ENCODE measurements around the gene LPCAT1. TPM values are rescaled to one million over a fixed set of nuclear protein-coding genes. Genes with fewer than 3 reads are reported as not detected.
"Not testable (repeated sequence)": the region's sequence is repeated elsewhere in the genome, so short reads cannot be mapped to it uniquely, and the experiment has no call there.

The LPCAT1 gene
- total RNA-seq, 1 donor from 2014 or later: 37.9 TPM

DNA sequence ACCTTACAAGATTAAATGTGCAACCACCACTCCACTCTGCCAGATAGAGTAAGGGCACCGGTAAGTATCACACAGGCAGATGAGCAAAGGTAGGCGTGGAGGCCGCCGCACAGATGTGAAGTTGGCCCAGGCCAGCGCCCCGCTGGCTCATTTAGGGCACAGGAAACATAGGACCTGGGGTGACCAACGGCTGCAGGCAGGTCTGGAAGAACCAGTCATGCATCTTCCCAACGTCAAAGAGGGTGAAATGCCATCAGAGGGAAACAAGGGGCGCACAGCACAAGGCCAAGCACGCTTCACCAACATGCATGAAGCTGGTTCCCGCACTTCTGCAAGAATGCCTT is 46.8 kb downstream of the LPCAT1 start:
- no peaks in the 10 kb centered on the region for H3K9me3 Mint-ChIP-seq (ENCODE audit: unreplicated experiment)
- H3K4me1 Mint-ChIP-seq (ENCODE audit: unreplicated experiment): no peaks in the 10 kb centered on the region
- peaks cover 20% of the 10 kb centered on the region for H3K36me3 Mint-ChIP-seq (ENCODE audit: unreplicated experiment)
- TF ChIP-seq, protein P1, sequence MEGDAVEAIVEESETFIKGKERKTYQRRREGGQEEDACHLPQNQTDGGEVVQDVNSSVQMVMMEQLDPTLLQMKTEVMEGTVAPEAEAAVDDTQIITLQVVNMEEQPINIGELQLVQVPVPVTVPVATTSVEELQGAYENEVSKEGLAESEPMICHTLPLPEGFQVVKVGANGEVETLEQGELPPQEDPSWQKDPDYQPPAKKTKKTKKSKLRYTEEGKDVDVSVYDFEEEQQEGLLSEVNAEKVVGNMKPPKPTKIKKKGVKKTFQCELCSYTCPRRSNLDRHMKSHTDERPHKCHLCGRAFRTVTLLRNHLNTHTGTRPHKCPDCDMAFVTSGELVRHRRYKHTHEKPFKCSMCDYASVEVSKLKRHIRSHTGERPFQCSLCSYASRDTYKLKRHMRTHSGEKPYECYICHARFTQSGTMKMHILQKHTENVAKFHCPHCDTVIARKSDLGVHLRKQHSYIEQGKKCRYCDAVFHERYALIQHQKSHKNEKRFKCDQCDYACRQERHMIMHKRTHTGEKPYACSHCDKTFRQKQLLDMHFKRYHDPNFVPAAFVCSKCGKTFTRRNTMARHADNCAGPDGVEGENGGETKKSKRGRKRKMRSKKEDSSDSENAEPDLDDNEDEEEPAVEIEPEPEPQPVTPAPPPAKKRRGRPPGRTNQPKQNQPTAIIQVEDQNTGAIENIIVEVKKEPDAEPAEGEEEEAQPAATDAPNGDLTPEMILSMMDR (IDR thresholded peaks at IDR 0.05): no peak
- H3K27me3 Mint-ChIP-seq (ENCODE audit: unreplicated experiment): no peaks in the 10 kb centered on the region
- H3K27ac Mint-ChIP-seq (ENCODE audit: unreplicated experiment): no peak overlapping the region
- H3K4me3 Mint-ChIP-seq (ENCODE audit: unreplicated experiment): no peak overlapping the region
- DNase-seq (ENCODE audit: extremely low spot score, unreplicated experiment): no peak

DNA sequence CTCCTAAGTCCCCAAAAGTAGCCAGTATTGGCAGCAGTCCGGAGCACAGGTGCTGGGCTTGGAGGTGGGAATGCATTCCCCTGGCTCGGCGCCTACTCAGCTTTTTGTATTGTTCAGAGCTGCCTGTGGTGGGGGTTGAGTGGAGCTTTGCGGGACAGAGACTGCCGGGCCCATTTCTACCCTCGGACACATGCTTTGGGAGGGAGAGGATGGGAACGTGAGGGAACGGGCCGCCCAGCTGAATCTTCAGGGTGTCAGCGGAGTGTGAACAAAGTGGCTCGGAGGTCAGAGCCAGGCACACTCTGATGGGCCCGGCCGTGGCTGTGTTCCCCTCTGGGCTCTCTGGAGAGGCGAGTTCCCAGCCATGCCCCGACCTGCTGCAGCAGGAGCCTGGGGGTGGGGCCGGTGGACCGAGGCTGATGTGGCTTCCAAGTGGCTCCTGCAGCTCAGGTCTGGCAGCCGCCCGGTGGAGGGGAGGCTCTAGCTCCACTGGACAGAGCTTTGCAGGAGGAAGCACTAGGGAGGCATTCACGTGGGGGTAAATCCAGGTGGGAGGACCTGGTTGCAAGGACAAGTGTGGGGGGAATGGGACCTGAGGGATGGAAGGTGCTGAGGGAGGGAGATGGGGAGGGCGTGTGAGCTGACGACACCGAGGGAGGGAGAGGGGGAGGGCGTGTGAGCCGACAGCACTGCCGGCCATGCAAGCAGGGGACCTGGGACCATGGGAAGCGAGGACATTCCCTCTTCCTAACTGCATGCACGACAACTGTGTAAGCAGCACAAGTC is 47.4 kb downstream of the LPCAT1 start:
- Mint-ChIP-seq H3K4me3 (ENCODE audit: unreplicated experiment) (no peak overlapping the region), H3K36me3 (ENCODE audit: unreplicated experiment) (peaks cover 18% of the 10 kb centered on the region), H3K27ac (ENCODE audit: unreplicated experiment) (no peak overlapping the region), H3K4me1 (ENCODE audit: unreplicated experiment) (no peaks in the 10 kb centered on the region), H3K9me3 (ENCODE audit: unreplicated experiment) (no peaks in the 10 kb centered on the region), H3K27me3 (ENCODE audit: unreplicated experiment) (no peaks in the 10 kb centered on the region)
- DNase-seq (ENCODE audit: extremely low spot score, unreplicated experiment): no peak
- TF ChIP-seq, protein P1 (IDR thresholded peaks at IDR 0.05): no peak

DNA sequence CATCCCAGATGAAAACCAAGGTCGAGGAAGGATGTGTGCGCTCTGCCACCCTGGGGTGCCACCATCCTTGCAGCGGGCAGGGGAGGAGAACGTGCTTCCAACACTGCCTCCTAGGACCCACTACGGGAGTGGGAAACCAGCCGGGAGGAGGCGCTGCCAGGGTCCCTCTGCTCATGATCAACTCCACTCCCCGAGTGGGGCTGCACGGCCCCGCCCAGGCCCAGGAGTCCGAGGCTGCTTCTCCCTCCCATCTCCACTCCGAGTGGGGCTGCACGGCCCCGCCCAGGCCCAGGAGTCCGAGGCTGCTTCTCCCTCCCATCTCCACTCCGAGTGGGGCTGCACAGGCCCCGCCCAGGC is 48.2 kb downstream of the LPCAT1 start:
- not testable (repeated sequence) for H3K9me3 Mint-ChIP-seq (ENCODE audit: unreplicated experiment); DNase-seq (ENCODE audit: extremely low spot score, unreplicated experiment); H3K4me1 Mint-ChIP-seq (ENCODE audit: unreplicated experiment); H3K27me3 Mint-ChIP-seq (ENCODE audit: unreplicated experiment); H3K27ac Mint-ChIP-seq (ENCODE audit: unreplicated experiment); H3K4me3 Mint-ChIP-seq (ENCODE audit: unreplicated experiment)
- peaks cover 16% of the 10 kb centered on the region for H3K36me3 Mint-ChIP-seq (ENCODE audit: unreplicated experiment)

DNA sequence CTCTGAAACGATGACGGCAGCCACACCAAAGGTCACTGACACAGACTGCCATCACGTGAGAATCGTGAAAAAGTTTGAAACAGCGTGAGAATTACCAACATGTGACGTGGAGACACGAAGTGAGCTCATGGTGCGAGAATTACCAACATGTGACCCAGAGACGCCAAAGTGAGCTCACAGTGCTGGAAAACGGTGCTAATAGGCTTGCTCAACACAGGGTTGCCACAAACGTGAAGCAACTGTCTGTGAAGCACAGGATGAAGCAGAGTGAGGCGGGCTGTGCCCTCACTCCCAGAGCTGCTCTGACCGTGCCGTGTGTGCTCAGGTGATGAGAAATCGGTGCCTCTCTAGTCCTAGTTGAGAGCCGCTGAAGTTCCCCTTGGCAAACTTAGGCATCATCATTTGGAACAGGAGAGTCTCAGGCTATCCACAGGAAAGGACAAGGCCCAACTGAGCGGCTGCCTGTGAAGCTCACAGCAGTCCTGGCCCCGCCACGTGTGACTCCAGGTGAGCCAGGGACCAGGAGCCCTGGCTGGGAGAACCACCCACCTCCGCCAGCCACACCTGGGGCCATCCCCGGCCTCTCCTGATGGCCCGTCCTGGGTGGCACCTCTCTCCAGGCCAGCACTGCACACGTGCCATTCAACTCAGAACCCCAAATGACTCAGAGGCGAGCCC is 48.8 kb downstream of the LPCAT1 start:
- Mint-ChIP-seq H3K36me3 (ENCODE audit: unreplicated experiment) (peaks cover 16% of the 10 kb centered on the region), H3K4me1 (ENCODE audit: unreplicated experiment) (no peaks in the 10 kb centered on the region), H3K27me3 (ENCODE audit: unreplicated experiment) (no peaks in the 10 kb centered on the region), H3K27ac (ENCODE audit: unreplicated experiment) (no peak overlapping the region), H3K4me3 (ENCODE audit: unreplicated experiment) (no peak overlapping the region), H3K9me3 (ENCODE audit: unreplicated experiment) (no peaks in the 10 kb centered on the region)
- no peak for DNase-seq (ENCODE audit: extremely low spot score, unreplicated experiment)
- TF ChIP-seq, protein P1 (IDR thresholded peaks at IDR 0.05): no peak

DNA sequence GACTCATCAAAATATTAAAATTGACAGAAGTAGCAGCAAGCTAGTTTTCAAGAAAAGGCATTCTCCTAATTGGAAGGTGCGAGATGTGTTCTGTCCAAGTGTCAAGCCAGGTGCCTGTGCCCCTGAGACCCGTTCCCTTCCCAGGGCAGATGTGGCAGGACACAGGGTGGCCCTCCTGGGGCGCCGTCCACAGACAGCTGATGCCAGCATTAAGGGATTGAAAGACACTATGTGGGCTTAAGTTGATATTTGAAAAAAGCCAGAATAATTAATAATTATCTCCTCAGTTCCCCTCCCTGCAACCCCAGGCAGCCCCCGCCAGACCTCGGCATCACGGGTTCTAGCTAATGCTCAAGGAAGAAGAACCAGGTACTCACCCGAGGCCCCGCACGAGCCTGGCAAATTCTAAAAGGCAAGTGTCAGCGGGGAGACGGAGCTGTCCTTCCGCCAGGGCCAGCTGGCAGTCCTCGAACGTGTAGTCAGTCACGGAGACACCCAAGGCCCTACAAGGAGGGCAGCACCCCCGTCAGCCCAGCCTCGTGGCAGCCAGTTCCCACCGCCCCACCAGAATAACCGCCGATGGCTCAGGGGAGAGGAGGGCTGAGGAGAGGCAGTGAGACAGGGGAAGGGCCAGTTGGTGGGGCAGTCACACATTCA is 49.4 kb downstream of the LPCAT1 start:
- no peak for DNase-seq (ENCODE audit: extremely low spot score, unreplicated experiment)
- Mint-ChIP-seq H3K4me1 (ENCODE audit: unreplicated experiment) (no peaks in the 10 kb centered on the region), H3K27ac (ENCODE audit: unreplicated experiment) (no peak overlapping the region), H3K9me3 (ENCODE audit: unreplicated experiment) (no peaks in the 10 kb centered on the region), H3K27me3 (ENCODE audit: unreplicated experiment) (no peaks in the 10 kb centered on the region), H3K36me3 (ENCODE audit: unreplicated experiment) (peaks cover 16% of the 10 kb centered on the region), H3K4me3 (ENCODE audit: unreplicated experiment) (no peak overlapping the region)
- TF ChIP-seq, protein P1 (IDR thresholded peaks at IDR 0.05): no peak
